ENCODE results near the gene RDH8.

The RDH8 gene

GRCh38 chr19:9995084-9995483 lies 18.2 kb upstream of the RDH8 start:
- Mint-ChIP-seq H3K4me1 (peaks cover 11% of the 10 kb centered on the region in 2 donors), H3K36me3 (no peaks in the 10 kb centered on the region), H3K9me3 (no peaks in the 10 kb centered on the region), H3K27ac (no peak overlapping the region), H3K27me3 (peaks cover 42 to 57% of the 10 kb centered on the region in 2 donors), H3K4me3 (no peak overlapping the region)
- DNase-seq, result no peak
- ATAC-seq (replicated peaks), result peak in 1 of 2 donors; percentile 38

DNA sequence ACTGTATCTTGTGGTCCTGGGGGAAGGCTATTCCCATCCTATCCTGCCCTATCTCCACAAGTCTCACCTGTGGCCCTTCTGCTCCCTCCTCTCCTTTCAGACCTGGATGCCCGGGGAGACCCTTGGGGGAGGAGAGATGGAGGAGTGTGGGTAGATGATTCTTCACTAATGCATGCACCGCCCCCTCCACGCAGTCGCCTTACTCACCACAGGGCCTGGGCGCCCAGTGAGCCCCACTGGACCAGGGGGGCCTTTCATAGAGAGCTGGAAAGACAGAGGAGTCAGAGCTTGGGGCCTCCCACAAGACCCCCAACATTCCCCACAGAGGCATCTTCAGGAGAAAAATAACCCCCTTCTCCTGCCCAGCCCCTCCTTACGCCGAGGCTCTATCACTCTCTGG lies 17.3 kb upstream of the RDH8 start:
- Mint-ChIP-seq H3K4me3 (no peak overlapping the region), H3K27ac (no peak overlapping the region), H3K4me1 (peaks cover 12 to 15% of the 10 kb centered on the region in 2 donors), H3K36me3 (no peaks in the 10 kb centered on the region), H3K9me3 (no peaks in the 10 kb centered on the region), H3K27me3 (peaks cover 44 to 58% of the 10 kb centered on the region in 2 donors)
- DNase-seq, result no peak
- no peak for ATAC-seq (replicated peaks)

DNA sequence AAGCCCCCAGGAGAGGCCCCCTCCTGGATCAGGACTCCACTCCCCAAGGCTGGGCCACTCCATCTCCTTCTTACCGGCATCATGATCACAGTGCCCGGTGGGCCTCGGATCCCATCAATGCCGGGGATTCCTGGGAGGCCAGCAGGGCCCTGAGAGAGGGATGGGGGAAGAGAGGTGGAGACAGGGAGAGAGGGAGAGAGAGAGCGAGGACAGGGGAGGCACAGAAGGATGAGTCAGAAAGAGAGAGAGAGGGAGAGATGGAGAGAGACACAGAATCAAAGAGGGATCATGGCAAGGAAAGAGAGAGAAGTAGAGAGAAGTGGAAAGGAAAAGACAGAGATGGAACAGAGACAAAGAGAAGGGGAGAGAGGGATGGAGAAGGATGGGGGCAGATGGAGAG lies 16.7 kb upstream of the RDH8 start:
- H3K4me3 Mint-ChIP-seq, result no peak overlapping the region
- DNase-seq, result no peak
- no peak overlapping the region for H3K27ac Mint-ChIP-seq
- H3K27me3 Mint-ChIP-seq, result peaks cover 40 to 55% of the 10 kb centered on the region in 2 donors
- ATAC-seq (replicated peaks), result no peak
- H3K9me3 Mint-ChIP-seq, result no peaks in the 10 kb centered on the region
- H3K4me1 Mint-ChIP-seq, result peaks cover 10 to 11% of the 10 kb centered on the region in 2 donors
- no peaks in the 10 kb centered on the region for H3K36me3 Mint-ChIP-seq

GRCh38 chr19:10000171-10000826 lies 13.0 kb upstream of the RDH8 start:
- ATAC-seq (replicated peaks) (no peak), DNase-seq (peak; percentile 19)
- Mint-ChIP-seq H3K9me3 (no peaks in the 10 kb centered on the region), H3K4me1 (peaks cover 4 to 6% of the 10 kb centered on the region in 2 donors), H3K36me3 (no peaks in the 10 kb centered on the region), H3K27me3 (peaks cover 50 to 74% of the 10 kb centered on the region in 2 donors), H3K4me3 (no peak overlapping the region), H3K27ac (no peak overlapping the region)

GRCh38 chr19:10001899-10002298 lies 11.4 kb upstream of the RDH8 start:
- H3K27me3 Mint-ChIP-seq, result peaks cover 54 to 86% of the 10 kb centered on the region in 2 donors
- H3K4me1 Mint-ChIP-seq, result peaks cover 5 to 6% of the 10 kb centered on the region in 2 donors
- H3K4me3 Mint-ChIP-seq, result no peak overlapping the region
- H3K9me3 Mint-ChIP-seq, result peaks cover 3 to 5% of the 10 kb centered on the region in 2 donors
- H3K27ac Mint-ChIP-seq, result no peak overlapping the region
- peaks cover under 1% of the 10 kb centered on the region in 2 donors for H3K36me3 Mint-ChIP-seq
- no peak for DNase-seq
- no peak for ATAC-seq (replicated peaks)

DNA sequence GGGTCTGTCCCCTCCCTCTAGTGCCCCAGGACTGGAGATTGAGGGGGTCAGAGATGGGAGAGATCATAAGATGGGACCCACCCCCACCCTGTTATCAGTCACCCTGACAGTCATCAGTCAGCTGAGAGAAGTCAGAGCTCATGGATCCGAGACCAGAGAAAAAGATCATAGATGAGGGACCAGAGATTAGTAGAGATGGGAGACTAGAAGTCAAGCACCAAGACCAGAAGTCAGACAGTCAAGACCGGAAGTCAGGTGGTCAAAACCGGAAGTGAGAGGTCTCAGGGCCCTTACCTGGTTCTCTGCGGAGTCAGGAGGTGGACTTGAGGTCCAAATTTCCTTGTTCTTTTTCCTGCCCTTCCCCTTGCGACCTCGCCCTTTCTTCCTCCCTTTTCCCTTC lies 10.0 kb upstream of the RDH8 start:
- peaks cover 8 to 12% of the 10 kb centered on the region in 2 donors for H3K4me1 Mint-ChIP-seq
- H3K4me3 Mint-ChIP-seq, result no peak overlapping the region
- ATAC-seq (replicated peaks), result no peak
- peaks cover 4 to 10% of the 10 kb centered on the region in 2 donors for H3K36me3 Mint-ChIP-seq
- DNase-seq, result no peak
- H3K27ac Mint-ChIP-seq, result no peak overlapping the region
- peaks cover 6 to 9% of the 10 kb centered on the region in 2 donors for H3K9me3 Mint-ChIP-seq
- peaks cover 62 to 88% of the 10 kb centered on the region in 2 donors for H3K27me3 Mint-ChIP-seq

DNA sequence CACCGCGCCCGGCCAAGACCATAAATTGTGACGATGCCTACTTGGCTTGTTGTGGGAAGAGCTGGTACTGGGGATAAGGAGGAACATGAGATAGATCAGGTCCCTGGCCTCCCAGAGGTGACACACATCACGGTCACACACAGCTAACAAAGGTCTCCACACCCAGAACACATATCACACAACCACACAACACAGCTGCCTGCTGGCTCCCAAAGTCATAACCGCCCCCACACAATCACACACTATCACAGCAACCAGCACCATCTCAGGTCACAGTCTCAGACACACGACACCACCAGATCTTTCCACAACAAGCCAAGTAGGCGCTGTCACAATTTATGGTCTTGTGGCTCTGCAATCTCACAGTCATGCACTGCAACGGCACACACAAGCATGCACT lies 8.7 kb upstream of the RDH8 start:
- ATAC-seq (replicated peaks) (no peak), DNase-seq (no peak)
- H3K27ac Mint-ChIP-seq, result no peak overlapping the region
- peaks cover 7 to 11% of the 10 kb centered on the region in 2 donors for H3K36me3 Mint-ChIP-seq
- peaks cover 15 to 20% of the 10 kb centered on the region in 2 donors for H3K4me1 Mint-ChIP-seq
- no peak overlapping the region for H3K4me3 Mint-ChIP-seq
- peaks cover 66 to 88% of the 10 kb centered on the region in 2 donors for H3K27me3 Mint-ChIP-seq
- H3K9me3 Mint-ChIP-seq, result peaks cover 6 to 9% of the 10 kb centered on the region in 2 donors

GRCh38 chr19:10005632-10006334 lies 7.5 kb upstream of the RDH8 start:
- H3K27ac Mint-ChIP-seq, result peak overlapping the region; percentile 15
- peaks cover 6 to 9% of the 10 kb centered on the region in 2 donors for H3K9me3 Mint-ChIP-seq
- no peak overlapping the region for H3K4me3 Mint-ChIP-seq
- H3K36me3 Mint-ChIP-seq, result peaks cover 7 to 14% of the 10 kb centered on the region in 2 donors
- peaks cover 63 to 90% of the 10 kb centered on the region in 2 donors for H3K27me3 Mint-ChIP-seq
- H3K4me1 Mint-ChIP-seq, result peaks cover 15 to 19% of the 10 kb centered on the region in 2 donors
- ATAC-seq (replicated peaks), result no peak
- DNase-seq, result no peak

GRCh38 chr19:10006335-10006708 lies 7.0 kb upstream of the RDH8 start:
- Mint-ChIP-seq H3K4me1 (peaks cover 15 to 19% of the 10 kb centered on the region in 2 donors), H3K36me3 (peaks cover 7 to 14% of the 10 kb centered on the region in 2 donors), H3K4me3 (no peak overlapping the region), H3K9me3 (peaks cover 6 to 9% of the 10 kb centered on the region in 2 donors), H3K27me3 (peaks cover 68 to 95% of the 10 kb centered on the region in 2 donors), H3K27ac (no peak overlapping the region)
- ATAC-seq (replicated peaks), result no peak
- no peak for DNase-seq

- ATAC-seq (replicated peaks), result no peak
- Mint-ChIP-seq H3K4me3 (no peak overlapping the region), H3K27me3 (peaks cover 67 to 95% of the 10 kb centered on the region in 2 donors), H3K27ac (no peak overlapping the region), H3K9me3 (peaks cover 6 to 9% of the 10 kb centered on the region in 2 donors), H3K36me3 (peaks cover 7 to 14% of the 10 kb centered on the region in 2 donors), H3K4me1 (peaks cover 15 to 19% of the 10 kb centered on the region in 2 donors)
- DNase-seq, result no peak
These were observed 6.4 kb upstream of the RDH8 start for GRCh38 chr19:10006752-10007323.

- Mint-ChIP-seq H3K4me3 (no peak overlapping the region), H3K36me3 (peaks cover 7 to 14% of the 10 kb centered on the region in 2 donors), H3K27ac (no peak overlapping the region), H3K27me3 (peaks cover 65 to 95% of the 10 kb centered on the region in 2 donors), H3K9me3 (peaks cover 6 to 9% of the 10 kb centered on the region in 2 donors), H3K4me1 (peaks cover 15 to 19% of the 10 kb centered on the region in 2 donors)
- ATAC-seq (replicated peaks), result no peak
- DNase-seq, result no peak
These were observed 5.7 kb upstream of the RDH8 start for GRCh38 chr19:10007371-10008183.

GRCh38 chr19:10008184-10008765 lies 5.0 kb upstream of the RDH8 start:
- Mint-ChIP-seq H3K36me3 (peaks cover 7 to 14% of the 10 kb centered on the region in 2 donors), H3K27me3 (peaks cover 63 to 93% of the 10 kb centered on the region in 2 donors), H3K4me1 (peaks cover 15 to 19% of the 10 kb centered on the region in 2 donors), H3K9me3 (peaks cover 6 to 9% of the 10 kb centered on the region in 2 donors), H3K4me3 (no peak overlapping the region), H3K27ac (no peak overlapping the region)
- ATAC-seq (replicated peaks), result no peak
- DNase-seq, result no peak

- Mint-ChIP-seq H3K4me1 (peaks cover 15 to 19% of the 10 kb centered on the region in 2 donors), H3K36me3 (peaks cover 7 to 14% of the 10 kb centered on the region in 2 donors), H3K9me3 (peaks cover 6 to 9% of the 10 kb centered on the region in 2 donors), H3K4me3 (no peak overlapping the region), H3K27me3 (peaks cover 62 to 82% of the 10 kb centered on the region in 2 donors), H3K27ac (no peak overlapping the region)
- no peak for DNase-seq
- ATAC-seq (replicated peaks), result no peak
These were observed 3.5 kb upstream of the RDH8 start for GRCh38 chr19:10009714-10010224.

Measured in stimulated activated naive B cell treated with anti-CD40 and anti-IgM and Interleukin-4, amounts not matched to agents 10 μg/mL and 1 μg/mL and 100 μg/mL, for 72 hours (primary cell).